H9 (cell line): ENCODE measurements around the gene TFDP1. TPM values are rescaled to one million over a fixed set of nuclear protein-coding genes. Genes with fewer than 3 reads are reported as not detected.

Experiments used
- DNase-seq: peaks from one replicate; pipeline ENCODE4 v3.0.0-alpha.2; 2017
- H2AFZ ChIP-seq: one replicate; pipeline ENCODE4 v1.6.1; 2013; ENCODE audit warnings: mild to moderate bottlenecking, low read length, control low read depth, moderate library complexity
- H2AK5ac ChIP-seq: 2 replicates; pipeline ENCODE4 v1.6.1; 2013; ENCODE audit warnings: low read length, control low read depth, mixed read lengths; ENCODE audit not compliant: insufficient read length
- H2BK120ac ChIP-seq: one replicate; pipeline ENCODE4 v1.6.1; 2013; ENCODE audit warnings: low read depth, mild to moderate bottlenecking, low read length, control low read depth, inconsistent platforms; ENCODE audit not compliant: poor library complexity, severe bottlenecking
- H2BK12ac ChIP-seq: 2 replicates; pipeline ENCODE4 v1.6.1; 2013; ENCODE audit warnings: low read length, control low read depth, mixed read lengths, low read depth; ENCODE audit not compliant: insufficient read length
- H2BK15ac ChIP-seq: 2 replicates; pipeline ENCODE4 v1.6.1; 2013; ENCODE audit warnings: low read depth, low read length, control low read depth
- H2BK20ac ChIP-seq: one replicate; pipeline ENCODE4 v1.6.1; 2013; ENCODE audit warnings: low read depth, mild to moderate bottlenecking, low read length, control low read depth, inconsistent platforms; ENCODE audit not compliant: poor library complexity, severe bottlenecking
- H2BK5ac ChIP-seq: 2 replicates; pipeline ENCODE4 v1.6.1; 2013; ENCODE audit warnings: low read length, control low read depth, mixed read lengths; ENCODE audit not compliant: insufficient read length
- H3K14ac ChIP-seq: 2 replicates; pipeline ENCODE4 v1.6.1; 2013; ENCODE audit warnings: low read length, control low read depth; ENCODE audit not compliant: insufficient read depth
- H3K18ac ChIP-seq: 2 replicates; pipeline ENCODE4 v1.6.1; 2013; ENCODE audit warnings: low read depth, mild to moderate bottlenecking, mixed read lengths, low read length, control low read depth; ENCODE audit not compliant: insufficient read length
- H3K23ac ChIP-seq: 2 replicates; pipeline ENCODE4 v1.6.1; 2013; ENCODE audit warnings: low read length, control low read depth, mixed read lengths, low read depth; ENCODE audit not compliant: insufficient read length
- H3K23me2 ChIP-seq: 2 replicates; pipeline ENCODE4 v1.6.1; 2013; ENCODE audit warnings: low read depth, mild to moderate bottlenecking, mixed read lengths, low read length, control low read depth; ENCODE audit not compliant: insufficient read length, poor library complexity, severe bottlenecking
- H3K27ac ChIP-seq: 2 replicates; pipeline ENCODE4 v1.5.1; 2013; ENCODE audit warnings: low read length, control low read depth, mixed read lengths, low read depth; ENCODE audit not compliant: insufficient read length
- H3K27me3 ChIP-seq: 2 replicates; pipeline ENCODE4 v1.6.1; 2013; ENCODE audit warnings: low read length, control low read depth, inconsistent platforms; ENCODE audit not compliant: insufficient read depth
- H3K4ac ChIP-seq: 2 replicates; pipeline ENCODE4 v1.6.1; 2013; ENCODE audit warnings: low read depth, mild to moderate bottlenecking, control low read depth, inconsistent platforms, low read length, moderate library complexity
- H3K4me1 ChIP-seq: 2 replicates; pipeline ENCODE4 v1.6.1; 2013; ENCODE audit warnings: low read length, control low read depth, inconsistent platforms; ENCODE audit not compliant: insufficient read depth
- H3K4me2 ChIP-seq: 2 replicates; pipeline ENCODE4 v1.6.1; 2013; ENCODE audit warnings: low read length, control low read depth, mixed read lengths; ENCODE audit not compliant: insufficient read length, insufficient read depth
- H3K56ac ChIP-seq: 2 replicates; pipeline ENCODE4 v1.6.1; 2013; ENCODE audit warnings: low read depth, mild to moderate bottlenecking, mixed read lengths, low read length, control low read depth; ENCODE audit not compliant: insufficient read length
- H3K79me1 ChIP-seq: 2 replicates; pipeline ENCODE4 v1.6.1; 2013; ENCODE audit warnings: low read depth, mild to moderate bottlenecking, moderate library complexity, low read length, control low read depth, inconsistent platforms; ENCODE audit not compliant: insufficient read depth, poor library complexity, severe bottlenecking
- H3K79me2 ChIP-seq: 2 replicates; pipeline ENCODE4 v1.6.1; 2013; ENCODE audit warnings: low read length, control low read depth, inconsistent platforms; ENCODE audit not compliant: insufficient read depth
- H3K9ac ChIP-seq: 2 replicates; pipeline ENCODE4 v1.6.1; 2013; ENCODE audit warnings: low read length, control low read depth, mixed read lengths; ENCODE audit not compliant: insufficient read length; ENCODE audit errors: extremely low read depth
- H3K9me3 ChIP-seq: one replicate; pipeline ENCODE4 v1.6.1; 2013; ENCODE audit warnings: low read depth, low read length, inconsistent platforms; ENCODE audit not compliant: control insufficient read depth
- H3T11ph ChIP-seq: one replicate; pipeline ENCODE4 v1.6.1; 2013; ENCODE audit warnings: mild to moderate bottlenecking, low read length, control low read depth, inconsistent platforms
- H4K20me1 ChIP-seq: one replicate; pipeline ENCODE4 v1.6.1; 2013; ENCODE audit not compliant: control insufficient read depth, insufficient read length, insufficient read depth
- H4K5ac ChIP-seq: 2 replicates; pipeline ENCODE4 v1.6.1; 2013; ENCODE audit warnings: low read depth, mild to moderate bottlenecking, mixed read lengths, low read length, control low read depth; ENCODE audit not compliant: insufficient read length
- H4K8ac ChIP-seq: replicated peaks from 2 replicates; pipeline ENCODE4 v1.6.1; 2013; ENCODE audit warnings: low read length, control low read depth, mixed read lengths, low read depth; ENCODE audit not compliant: insufficient read length
- H4K91ac ChIP-seq: 2 replicates; pipeline ENCODE4 v1.6.1; 2013; ENCODE audit warnings: low read depth, mild to moderate bottlenecking, moderate library complexity, mixed read lengths, low read length, control low read depth; ENCODE audit not compliant: insufficient read length
- H3K27ac Mint-ChIP-seq, 3 experiments: 2 replicates in 2 of 3; 3 replicates in 1 of 3; pipeline ENCODE4 v1.8.0; 2020 to 2021; ENCODE audit warnings: mixed read lengths in 3 of 3, mild to moderate bottlenecking in 1 of 3, moderate library complexity in 1 of 3
- H3K27me3 Mint-ChIP-seq: 2 replicates; pipeline ENCODE4 v1.8.0; 2021; ENCODE audit warnings: low read depth, mild to moderate bottlenecking, moderate library complexity, mixed read lengths
- H3K36me3 Mint-ChIP-seq, 3 experiments: 2 replicates in 2 of 3; 3 replicates in 1 of 3; pipeline ENCODE4 v1.8.0; 2020 to 2021; ENCODE audit warnings: low read depth in 3 of 3, mixed read lengths in 3 of 3; ENCODE audit not compliant: insufficient read depth in 1 of 3
- H3K4me1 Mint-ChIP-seq, 2 experiments: 2 replicates each; pipeline ENCODE4 v1.8.0; 2020; ENCODE audit warnings: mixed read lengths in 2 of 2
- H3K4me3 Mint-ChIP-seq, 2 experiments: 2 replicates in 1 of 2; 3 replicates in 1 of 2; pipeline ENCODE4 v1.8.0; 2020 to 2021; ENCODE audit warnings: mild to moderate bottlenecking in 2 of 2, mixed read lengths in 2 of 2, moderate library complexity in 1 of 2
- H3K9me3 Mint-ChIP-seq, 2 experiments: 2 replicates in 1 of 2; 3 replicates in 1 of 2; pipeline ENCODE4 v1.8.0; 2020; ENCODE audit warnings: mild to moderate bottlenecking in 2 of 2, mixed read lengths in 2 of 2, moderate library complexity in 1 of 2
- WGBS: extraction: QIAGEN DNeasy Blood & Tissue Kit; methylation state at CpG from one replicate; pipeline ENCODE4 v1.1.7; 2013; ENCODE audit warnings: missing lambda C conversion rate, low lambda C conversion rate, mixed read lengths; ENCODE audit not compliant: insufficient read length; ENCODE audit errors: extremely low coverage; 5-methylcytosine and 5-hydroxymethylcytosine counted together
- total RNA-seq: library from RNA; stranded (reverse); gene quantifications from 2 replicates; pipeline ENCODE4 v1.2.1, GENCODE V29; 2021
- TF ChIP-seq, protein P1 (sequence below): fragments of 200-600 bp; sonication (generic); conservative IDR thresholded peaks from 3 replicates; pipeline ENCODE4 v1.8.0; 2021; ENCODE audit warnings: antibody characterized with exemption, mild to moderate bottlenecking

TFDP1 gene
- total RNA-seq, 1 experiment from 2014 or later = 111 TPM

DNA sequence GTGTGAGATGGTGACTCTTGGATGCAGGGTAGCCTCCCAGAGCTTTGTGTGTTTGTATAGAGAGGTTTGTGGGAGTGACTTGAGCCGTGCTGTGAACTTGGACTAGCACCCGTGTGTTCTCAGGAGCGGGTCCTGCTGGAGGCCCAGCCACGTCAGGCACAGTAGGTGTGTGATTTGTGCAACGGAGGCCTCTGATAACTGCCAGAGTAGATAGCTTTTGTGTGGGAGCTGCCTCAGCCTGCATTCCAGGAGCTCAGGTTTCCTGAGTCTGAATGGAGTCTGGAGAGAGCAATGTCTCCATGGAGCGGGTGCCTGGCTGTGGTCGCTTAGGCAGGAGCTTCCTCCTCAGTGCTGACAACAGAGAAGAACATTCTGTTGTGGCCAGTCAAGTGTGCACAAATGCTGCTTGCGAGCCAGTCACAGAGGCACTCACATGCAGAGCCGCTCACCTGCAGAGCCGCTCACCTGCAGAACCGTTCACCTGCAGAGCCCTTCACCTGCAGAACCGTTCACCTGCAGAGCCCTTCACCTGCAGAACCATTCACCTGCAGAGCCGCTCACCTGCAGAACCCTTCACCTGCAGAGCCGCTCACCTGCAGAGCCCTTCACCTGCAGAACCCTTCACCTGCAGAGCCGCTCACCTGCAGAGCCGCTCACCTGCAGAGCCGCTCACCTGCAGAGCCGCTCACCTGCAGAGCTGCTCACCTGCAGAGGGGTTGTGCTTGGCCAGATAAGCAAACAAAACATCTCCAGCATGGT is 32.6 kb downstream of the TFDP1 start:
- H3K27ac Mint-ChIP-seq = peak overlapping the region; percentile 73 to 99 (median 88)
- H4K8ac ChIP-seq = no peak overlapping the region
- no peak overlapping the region for H3K56ac ChIP-seq
- no peak overlapping the region for H2AK5ac ChIP-seq
- peak overlapping the region; percentile 55 for H3K18ac ChIP-seq
- H3K4me2 ChIP-seq = no peak overlapping the region
- DNase-seq = peak; percentile 61
- no peak overlapping the region for H4K91ac ChIP-seq
- peak overlapping the region; percentile 3 for H2BK120ac ChIP-seq
- H3K4me1 ChIP-seq = peaks cover 4% of the 10 kb centered on the region; the same call in 1 of the 2 replicates
- H3K9me3 Mint-ChIP-seq = peaks cover 2 to 3% of the 10 kb centered on the region in 2 experiments; a peak in 2 of 5 replicates
- no peaks in the 10 kb centered on the region for H3K79me1 ChIP-seq
- H3K23me2 ChIP-seq = no peaks in the 10 kb centered on the region
- H2BK20ac ChIP-seq = no peak overlapping the region
- no peaks in the 10 kb centered on the region for H4K20me1 ChIP-seq
- H3T11ph ChIP-seq = no peak overlapping the region
- peaks cover 6% of the 10 kb centered on the region; the same call in 1 of the 2 replicates for H3K79me2 ChIP-seq
- no peaks in the 10 kb centered on the region for H3K27me3 ChIP-seq
- peak overlapping the region in 1 of 2 experiments; percentile 34; a peak in 1 of 5 replicates for H3K4me3 Mint-ChIP-seq
- H3K4ac ChIP-seq = no peak overlapping the region
- no peak overlapping the region for H3K9ac ChIP-seq
- no peak overlapping the region for H4K5ac ChIP-seq
- H3K27me3 Mint-ChIP-seq = peaks cover 1% of the 10 kb centered on the region; the same call in 1 of the 2 replicates
- no peaks in the 10 kb centered on the region for H3K9me3 ChIP-seq
- H3K36me3 Mint-ChIP-seq = peaks cover 19 to 37% (median 25%) of the 10 kb centered on the region in 3 experiments; a peak in 6 of 7 replicates
- TF ChIP-seq, protein P1, sequence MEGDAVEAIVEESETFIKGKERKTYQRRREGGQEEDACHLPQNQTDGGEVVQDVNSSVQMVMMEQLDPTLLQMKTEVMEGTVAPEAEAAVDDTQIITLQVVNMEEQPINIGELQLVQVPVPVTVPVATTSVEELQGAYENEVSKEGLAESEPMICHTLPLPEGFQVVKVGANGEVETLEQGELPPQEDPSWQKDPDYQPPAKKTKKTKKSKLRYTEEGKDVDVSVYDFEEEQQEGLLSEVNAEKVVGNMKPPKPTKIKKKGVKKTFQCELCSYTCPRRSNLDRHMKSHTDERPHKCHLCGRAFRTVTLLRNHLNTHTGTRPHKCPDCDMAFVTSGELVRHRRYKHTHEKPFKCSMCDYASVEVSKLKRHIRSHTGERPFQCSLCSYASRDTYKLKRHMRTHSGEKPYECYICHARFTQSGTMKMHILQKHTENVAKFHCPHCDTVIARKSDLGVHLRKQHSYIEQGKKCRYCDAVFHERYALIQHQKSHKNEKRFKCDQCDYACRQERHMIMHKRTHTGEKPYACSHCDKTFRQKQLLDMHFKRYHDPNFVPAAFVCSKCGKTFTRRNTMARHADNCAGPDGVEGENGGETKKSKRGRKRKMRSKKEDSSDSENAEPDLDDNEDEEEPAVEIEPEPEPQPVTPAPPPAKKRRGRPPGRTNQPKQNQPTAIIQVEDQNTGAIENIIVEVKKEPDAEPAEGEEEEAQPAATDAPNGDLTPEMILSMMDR = no peak
- H3K4me1 Mint-ChIP-seq = peaks cover 22 to 25% of the 10 kb centered on the region in 2 experiments
- H2BK15ac ChIP-seq = no peak overlapping the region
- WGBS = no CpG with 5 or more reads among the region's 18 CpGs
- H2BK5ac ChIP-seq = no peak overlapping the region
- no peak overlapping the region for H2BK12ac ChIP-seq
- no peak overlapping the region for H2AFZ ChIP-seq
- no peak overlapping the region for H3K14ac ChIP-seq
- H3K27ac ChIP-seq = peak overlapping the region; percentile 13
- no peak overlapping the region for H3K23ac ChIP-seq
